KMS-11 (cell line): Measurements from ENCODE around the gene CALML3.

ENCODE experiments used
- H2AFZ ChIP-seq: fragments of 200-600 bp; sonication (generic); 2 replicates; pipeline ENCODE4 v1.6.1; 2016; ENCODE audit warnings: antibody characterized with exemption, mixed run types, low read depth
- H3K27ac ChIP-seq: fragments of 200-600 bp; sonication (generic); 2 replicates; pipeline ENCODE4 v1.6.1; 2016; ENCODE audit warnings: mild to moderate bottlenecking, mixed run types
- H3K27me3 ChIP-seq: fragments of 200-600 bp; sonication (generic); 2 replicates; pipeline ENCODE4 v1.6.1; 2017; ENCODE audit warnings: mild to moderate bottlenecking, low read depth, mixed run types, moderate library complexity; ENCODE audit not compliant: insufficient read depth
- H3K36me3 ChIP-seq: fragments of 200-600 bp; sonication (generic); 2 replicates; pipeline ENCODE4 v1.6.1; 2017; ENCODE audit warnings: mild to moderate bottlenecking, mixed run types; ENCODE audit not compliant: insufficient read depth
- H3K4me1 ChIP-seq: fragments of 200-600 bp; sonication (generic); 2 replicates; pipeline ENCODE4 v1.6.1; 2016; ENCODE audit warnings: mild to moderate bottlenecking, low read depth, mixed run types; ENCODE audit not compliant: poor library complexity, severe bottlenecking
- H3K4me2 ChIP-seq: fragments of 200-600 bp; sonication (generic); 2 replicates; pipeline ENCODE4 v1.7.0; 2016; ENCODE audit warnings: mild to moderate bottlenecking, mixed run types
- H3K4me3 ChIP-seq: fragments of 200-600 bp; sonication (generic); IDR thresholded peaks from 2 replicates; pipeline ENCODE4 v1.6.1; 2017; ENCODE audit warnings: low read depth, low read length, mixed read lengths; ENCODE audit not compliant: insufficient read depth
- H3K79me2 ChIP-seq: fragments of 200-600 bp; sonication (generic); 2 replicates; pipeline ENCODE4 v1.6.1; 2016; ENCODE audit warnings: low read depth, mixed run types; ENCODE audit not compliant: insufficient read depth
- H3K9ac ChIP-seq: fragments of 200-600 bp; sonication (generic); 2 replicates; pipeline ENCODE4 v1.6.1; 2016; ENCODE audit warnings: mild to moderate bottlenecking, mixed run types
- H4K20me1 ChIP-seq: fragments of 200-600 bp; sonication (generic); 2 replicates; pipeline ENCODE4 v1.6.1; 2016; ENCODE audit warnings: mild to moderate bottlenecking, mixed run types; ENCODE audit not compliant: insufficient read depth
- TF ChIP-seq, protein P1 (sequence below): fragments of 200-600 bp; sonication (generic); conservative IDR thresholded peaks from 2 replicates; pipeline ENCODE4 v1.6.1; 2017; ENCODE audit warnings: low read depth, mild to moderate bottlenecking, antibody characterized with exemption, low read length, moderate library complexity, mixed read lengths

The CALML3 gene

DNA sequence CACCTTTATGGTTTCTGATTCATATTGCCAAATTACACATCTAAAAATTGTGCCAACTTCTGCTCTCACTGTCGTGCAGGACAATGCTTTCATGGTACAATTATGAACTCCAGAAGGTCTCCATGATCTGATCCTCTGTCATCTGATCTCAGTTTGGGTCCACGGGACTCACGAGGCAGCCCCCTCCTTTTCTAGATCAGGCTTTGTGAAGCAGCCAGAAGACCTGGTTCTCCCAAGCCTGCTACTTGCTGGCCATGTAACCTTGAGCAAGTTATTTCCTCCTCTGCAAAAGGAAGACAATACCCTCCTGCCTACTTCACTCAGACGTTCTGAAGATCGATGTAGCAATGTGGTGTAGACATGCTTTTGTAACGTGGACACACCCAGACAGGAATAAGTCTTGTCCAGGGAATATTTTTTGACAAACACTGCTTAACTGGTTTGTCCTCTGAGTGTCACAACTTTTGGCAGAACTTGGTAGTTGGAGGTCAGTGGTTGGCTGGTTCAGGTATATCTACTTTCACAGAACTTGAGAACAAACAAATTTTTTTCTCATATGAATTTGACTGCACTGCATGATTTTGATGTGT lies 19.6 kb downstream of the CALML3 start:
- TF ChIP-seq, protein P1, sequence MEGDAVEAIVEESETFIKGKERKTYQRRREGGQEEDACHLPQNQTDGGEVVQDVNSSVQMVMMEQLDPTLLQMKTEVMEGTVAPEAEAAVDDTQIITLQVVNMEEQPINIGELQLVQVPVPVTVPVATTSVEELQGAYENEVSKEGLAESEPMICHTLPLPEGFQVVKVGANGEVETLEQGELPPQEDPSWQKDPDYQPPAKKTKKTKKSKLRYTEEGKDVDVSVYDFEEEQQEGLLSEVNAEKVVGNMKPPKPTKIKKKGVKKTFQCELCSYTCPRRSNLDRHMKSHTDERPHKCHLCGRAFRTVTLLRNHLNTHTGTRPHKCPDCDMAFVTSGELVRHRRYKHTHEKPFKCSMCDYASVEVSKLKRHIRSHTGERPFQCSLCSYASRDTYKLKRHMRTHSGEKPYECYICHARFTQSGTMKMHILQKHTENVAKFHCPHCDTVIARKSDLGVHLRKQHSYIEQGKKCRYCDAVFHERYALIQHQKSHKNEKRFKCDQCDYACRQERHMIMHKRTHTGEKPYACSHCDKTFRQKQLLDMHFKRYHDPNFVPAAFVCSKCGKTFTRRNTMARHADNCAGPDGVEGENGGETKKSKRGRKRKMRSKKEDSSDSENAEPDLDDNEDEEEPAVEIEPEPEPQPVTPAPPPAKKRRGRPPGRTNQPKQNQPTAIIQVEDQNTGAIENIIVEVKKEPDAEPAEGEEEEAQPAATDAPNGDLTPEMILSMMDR, result no peak

DNA sequence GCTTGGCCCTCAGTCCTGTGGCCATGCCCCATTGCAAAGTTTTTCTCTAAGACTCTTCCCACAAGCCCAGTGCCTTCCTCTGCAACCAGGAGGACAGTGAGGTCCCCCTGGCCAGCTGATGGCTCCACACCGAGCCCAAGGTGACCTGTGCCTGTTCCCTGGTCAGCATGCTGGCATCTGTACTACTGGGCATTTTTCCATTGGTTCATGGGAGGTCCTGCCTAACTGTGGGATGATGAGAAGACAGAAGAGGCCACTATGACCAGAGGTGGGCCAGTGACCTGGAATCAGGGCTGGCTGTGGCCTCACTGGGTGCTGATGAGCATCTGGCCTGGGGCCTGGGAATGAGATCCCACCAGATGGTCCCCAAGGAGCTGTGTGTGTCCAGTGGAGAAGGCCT lies 20.2 kb downstream of the CALML3 start:
- H3K4me1 ChIP-seq, result no peaks in the 10 kb centered on the region
- H2AFZ ChIP-seq, result no peak overlapping the region
- no peaks in the 10 kb centered on the region for H4K20me1 ChIP-seq
- H3K36me3 ChIP-seq, result no peaks in the 10 kb centered on the region
- H3K4me2 ChIP-seq, result no peak overlapping the region
- no peak overlapping the region for H3K4me3 ChIP-seq
- H3K9ac ChIP-seq, result no peak overlapping the region
- no peaks in the 10 kb centered on the region for H3K79me2 ChIP-seq
- TF ChIP-seq, protein P1, result no peak
- H3K27ac ChIP-seq, result no peak overlapping the region
- H3K27me3 ChIP-seq, result no peaks in the 10 kb centered on the region

More for the DNA sequence above, 19.6 kb downstream of the CALML3 start:
- Histone ChIP-seq H2AFZ (no peak overlapping the region), H3K9ac (no peak overlapping the region), H3K4me1 (no peaks in the 10 kb centered on the region), H3K27ac (no peak overlapping the region), H4K20me1 (no peaks in the 10 kb centered on the region), H3K27me3 (no peaks in the 10 kb centered on the region), H3K36me3 (no peaks in the 10 kb centered on the region), H3K4me2 (no peak overlapping the region), H3K4me3 (no peak overlapping the region), H3K79me2 (no peaks in the 10 kb centered on the region)

GRCh38 chr10:5545426-5545777 lies 20.6 kb downstream of the CALML3 start:
- no peak overlapping the region for H2AFZ ChIP-seq
- H3K9ac ChIP-seq, result no peak overlapping the region
- H4K20me1 ChIP-seq, result no peaks in the 10 kb centered on the region
- no peaks in the 10 kb centered on the region for H3K27me3 ChIP-seq
- H3K36me3 ChIP-seq, result no peaks in the 10 kb centered on the region
- H3K4me2 ChIP-seq, result no peak overlapping the region
- no peaks in the 10 kb centered on the region for H3K79me2 ChIP-seq
- H3K4me3 ChIP-seq, result no peak overlapping the region
- H3K27ac ChIP-seq, result no peak overlapping the region
- no peaks in the 10 kb centered on the region for H3K4me1 ChIP-seq
- TF ChIP-seq, protein P1, result no peak

DNA sequence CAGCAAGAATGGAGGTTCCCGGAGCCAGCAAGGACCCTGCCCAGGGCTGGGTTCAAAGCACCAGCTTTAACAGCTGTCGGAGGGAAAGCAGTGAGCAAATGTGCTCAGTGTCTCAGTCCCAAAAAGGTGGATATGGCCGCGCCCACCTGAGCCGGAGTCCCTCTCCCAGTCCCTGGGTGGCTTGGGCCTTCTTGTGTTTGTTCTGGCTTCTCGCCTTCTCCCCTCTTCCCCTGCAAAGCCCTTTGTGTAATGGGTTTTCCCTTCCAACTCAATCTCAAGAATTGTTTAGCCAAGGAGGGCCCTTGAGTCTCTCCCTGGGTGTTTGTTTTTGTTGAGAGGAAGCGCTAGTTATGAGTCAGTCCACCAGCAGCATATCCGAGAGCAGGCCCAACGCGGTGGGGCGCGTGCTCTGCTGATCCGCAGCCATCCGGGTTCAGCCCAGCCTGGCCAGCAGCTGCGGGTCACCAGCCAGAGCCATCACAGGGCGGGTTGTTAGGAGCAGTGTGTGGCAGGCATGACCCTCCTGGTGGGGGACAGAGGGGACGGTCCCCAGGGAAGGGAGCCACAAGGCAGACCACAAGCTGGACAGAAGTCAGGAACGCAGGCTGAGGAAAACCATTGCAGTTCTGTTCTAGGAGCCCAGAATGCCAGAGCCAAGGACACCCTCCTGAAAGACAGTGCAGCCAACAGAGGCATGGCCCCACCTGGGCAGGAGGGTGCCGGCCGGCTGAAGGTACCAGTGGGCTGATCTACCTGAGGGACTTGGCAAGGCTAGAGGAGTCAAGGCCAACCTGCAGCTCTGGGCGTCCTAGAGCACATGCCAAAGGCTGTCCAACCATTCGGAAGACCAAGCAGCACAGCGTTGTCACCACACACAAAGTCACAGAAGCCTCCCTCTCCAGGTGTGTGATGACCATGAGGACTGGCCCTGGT lies 21.3 kb downstream of the CALML3 start:
- Histone ChIP-seq H2AFZ (no peak overlapping the region), H3K4me2 (no peak overlapping the region)

More for the DNA sequence above, 21.3 kb downstream of the CALML3 start:
- no peak overlapping the region for H3K9ac ChIP-seq
- no peaks in the 10 kb centered on the region for H3K79me2 ChIP-seq
- no peaks in the 10 kb centered on the region for H3K36me3 ChIP-seq
- no peak overlapping the region for H3K27ac ChIP-seq
- TF ChIP-seq, protein P1, result no peak
- H3K27me3 ChIP-seq, result no peaks in the 10 kb centered on the region
- no peaks in the 10 kb centered on the region for H4K20me1 ChIP-seq
- H3K4me3 ChIP-seq, result no peak overlapping the region
- H3K4me1 ChIP-seq, result peaks cover 1% of the 10 kb centered on the region
